SK-N-SH (cell line): ENCODE data around the gene ANK3. TPM values are rescaled to one million over a fixed set of nuclear protein-coding genes. Genes with fewer than 3 reads are reported as not detected.
"Not testable (repeated sequence)": the region's sequence is repeated elsewhere in the genome, so short reads cannot be mapped to it uniquely, and the experiment has no call there.

Source experiments
- CTCF ChIA-PET: fragments of 300-600, 350-600 bp; formaldehyde crosslinking; extraction: SDS; loops from one replicate; lab custom pipeline; 2021; lab: Yijun Ruan, JAX
- POLR2A ChIA-PET: fragments of 350-600 bp; sonication (Branson Sonifier 250); formaldehyde crosslinking; extraction: SDS; loops from one replicate; lab custom pipeline; 2020; ENCODE audit warnings: antibody characterized with exemption, inconsistent platforms; lab: Yijun Ruan, JAX
- DNase-seq: peaks from one replicate; pipeline ENCODE4 v3.0.0; 2012
- H2AFZ ChIP-seq: fragments of 200-600 bp; sonication (generic); 2 replicates; pipeline ENCODE4 v1.8.1; 2016; ENCODE audit warnings: antibody characterized with exemption, mild to moderate bottlenecking, low read depth
- H3F3A ChIP-seq: fragments of 200-600 bp; sonication (generic); replicated peaks from 2 replicates; pipeline ENCODE3; 2016; ENCODE audit warnings: antibody characterized with exemption, mild to moderate bottlenecking; ENCODE audit not compliant: insufficient read depth
- H3K27ac ChIP-seq, 2 experiments: fragments of 200-500 bp in 1 of 2; fragments of 200-600 bp in 1 of 2; sonication (Bioruptor generic) in 1 of 2; sonication (generic), shearing (Covaris generic) in 1 of 2; 2 replicates each; pipeline versions ENCODE4 v1.5.1 to v1.6.1; 2014 to 2016; ENCODE audit warnings: low read depth in 2 of 2, inconsistent platforms in 1 of 2, low read length in 1 of 2, mild to moderate bottlenecking in 1 of 2, mixed read lengths in 1 of 2
- H3K27me3 ChIP-seq: fragments of 200-600 bp; sonication (generic), shearing (Covaris generic); 2 replicates; pipeline ENCODE4 v1.6.1; 2016; ENCODE audit warnings: mixed run types; ENCODE audit not compliant: insufficient read depth
- H3K36me3 ChIP-seq, 2 experiments: fragments of 200-500 bp in 1 of 2; fragments of 200-600 bp in 1 of 2; sonication (Bioruptor generic) in 1 of 2; sonication (generic) in 1 of 2; replicated peaks in 1 of 2; 2 replicates each; pipeline versions ENCODE3 to v1.5.1; 2014 to 2016; ENCODE audit warnings: low read length in 1 of 2, mild to moderate bottlenecking in 1 of 2; ENCODE audit not compliant: insufficient read depth in 2 of 2, control insufficient read depth in 1 of 2
- H3K4me1 ChIP-seq, 2 experiments: fragments of 200-500 bp in 1 of 2; fragments of 200-600 bp in 1 of 2; sonication (Bioruptor generic) in 1 of 2; sonication (generic), shearing (Covaris generic) in 1 of 2; 2 replicates each; pipeline versions ENCODE4 v1.5.1 to v1.6.1; 2014 to 2016; ENCODE audit warnings: low read depth in 1 of 2, low read length in 1 of 2, mixed run types in 1 of 2; ENCODE audit not compliant: insufficient read depth in 2 of 2, control insufficient read depth in 1 of 2
- H3K4me2 ChIP-seq: fragments of 200-600 bp; sonication (generic), shearing (Covaris generic); 2 replicates; pipeline ENCODE4 v1.6.1; 2017; ENCODE audit warnings: mixed run types
- H3K4me3 ChIP-seq, 2 experiments: fragments of 200-500 bp in 1 of 2; fragments of 200-600 bp in 1 of 2; sonication (Bioruptor generic) in 1 of 2; sonication (generic), shearing (Covaris generic) in 1 of 2; 2 replicates each; pipeline versions ENCODE4 v1.5.1 to v1.8.1; 2014 to 2016; ENCODE audit warnings: low read depth in 2 of 2, inconsistent platforms in 1 of 2, low read length in 1 of 2, mild to moderate bottlenecking in 1 of 2, mixed read lengths in 1 of 2, moderate library complexity in 1 of 2
- H3K79me2 ChIP-seq: fragments of 200-600 bp; sonication (generic); 2 replicates; pipeline ENCODE4 v1.8.1; 2017; ENCODE audit warnings: mild to moderate bottlenecking; ENCODE audit not compliant: insufficient read depth
- H3K9ac ChIP-seq: fragments of 200-600 bp; sonication (generic); 2 replicates; pipeline ENCODE4 v1.6.1; 2017; ENCODE audit warnings: mixed run types
- H3K9me2 ChIP-seq: fragments of 200-600 bp; sonication (generic); 2 replicates; pipeline ENCODE4 v1.6.1; 2017; ENCODE audit warnings: mixed run types
- H3K9me3 ChIP-seq: fragments of 200-600 bp; sonication (generic); 2 replicates; pipeline ENCODE4 v1.6.1; 2017; ENCODE audit warnings: mixed run types, mild to moderate bottlenecking, moderate library complexity
- H4K20me1 ChIP-seq: fragments of 200-600 bp; sonication (generic); 2 replicates; pipeline ENCODE4 v1.6.1; 2017; ENCODE audit warnings: mild to moderate bottlenecking, mixed run types; ENCODE audit not compliant: insufficient read depth
- CHD2 ChIP-seq: fragments of 150-350 bp; IDR thresholded peaks from 2 replicates; pipeline ENCODE4 v1.6.1; 2018; ENCODE audit warnings: low read length; ENCODE audit not compliant: partially characterized antibody
- ELF1 ChIP-seq: IDR thresholded peaks from 2 replicates; pipeline ENCODE4 v1.4.0; 2012
- MXI1 ChIP-seq: IDR thresholded peaks from 2 replicates; pipeline ENCODE4 v1.6.1; 2012; ENCODE audit warnings: mild to moderate bottlenecking, low read depth, low read length, improper control_type of control experiment
- RAD21 ChIP-seq: IDR thresholded peaks from 2 replicates; pipeline ENCODE4 v1.6.1; 2012; ENCODE audit warnings: mild to moderate bottlenecking, low read length
- RCOR1 ChIP-seq: fragments of 150-350 bp; IDR thresholded peaks from 2 replicates; pipeline ENCODE4 v1.6.1; 2017; ENCODE audit warnings: antibody characterized with exemption, low read length
- RXRA ChIP-seq: IDR thresholded peaks from 2 replicates; pipeline ENCODE4 v1.4.0; 2012; ENCODE audit warnings: low read depth, mild to moderate bottlenecking, borderline replicate concordance
- SIN3A ChIP-seq: IDR thresholded peaks from 2 replicates; pipeline ENCODE4 v1.6.1; 2012; ENCODE audit warnings: low read depth, mild to moderate bottlenecking, low read length, moderate library complexity, borderline replicate concordance
- TAF1 ChIP-seq: IDR thresholded peaks from 2 replicates; pipeline ENCODE4 v1.6.1; 2012; ENCODE audit warnings: low read depth, mild to moderate bottlenecking, low read length, moderate library complexity, borderline replicate concordance
- TCF12 ChIP-seq: IDR thresholded peaks from 2 replicates; pipeline ENCODE4 v1.4.0; 2012
- TEAD4 ChIP-seq: IDR thresholded peaks from 2 replicates; pipeline ENCODE4 v1.4.0; 2012; ENCODE audit warnings: mild to moderate bottlenecking, borderline replicate concordance; ENCODE audit not compliant: insufficient read depth
- USF2 ChIP-seq: fragments of 150-350 bp; IDR thresholded peaks from 2 replicates; pipeline ENCODE4 v1.6.1; 2017; ENCODE audit warnings: antibody characterized with exemption, low read length, low read depth, borderline replicate concordance
- WGBS: methylation state at CpG from one replicate; pipeline ENCODE4 v1.1.6; 2017; ENCODE audit warnings: low lambda C conversion rate; 5-methylcytosine and 5-hydroxymethylcytosine counted together
- polyA plus RNA-seq, 3 experiments: library from polyadenylated mRNA; depleted of rRNA; stranded (reverse); fragments of >200 nt; gene quantifications; 2 replicates each; pipeline ENCODE4 v1.2.3, GENCODE V29; 2012
- TF ChIP-seq, protein P1 (sequence below): IDR thresholded peaks from 2 replicates; pipeline ENCODE4 v1.4.0; 2012; ENCODE audit warnings: low read depth, borderline replicate concordance
- TF ChIP-seq, protein P2 (sequence below): fragments of 150-350 bp; IDR thresholded peaks from 2 replicates; pipeline ENCODE4 v1.6.1; 2016; ENCODE audit warnings: mild to moderate bottlenecking, low read depth, low read length
- TF ChIP-seq, protein P3 (sequence below): IDR thresholded peaks from 2 replicates; pipeline ENCODE4 v1.4.0; 2012; ENCODE audit warnings: low read depth
- TF ChIP-seq, protein P4 (sequence below): fragments of 200-600 bp; sonication (generic); IDR thresholded peaks from 2 replicates; pipeline ENCODE4 v1.6.1; 2017; ENCODE audit warnings: antibody characterized with exemption, mild to moderate bottlenecking, moderate library complexity

ANK3 gene
- polyA plus RNA-seq, 1 of the 3 experiments (the other 2 are of a cell fraction), result 10.0 TPM

DNA sequence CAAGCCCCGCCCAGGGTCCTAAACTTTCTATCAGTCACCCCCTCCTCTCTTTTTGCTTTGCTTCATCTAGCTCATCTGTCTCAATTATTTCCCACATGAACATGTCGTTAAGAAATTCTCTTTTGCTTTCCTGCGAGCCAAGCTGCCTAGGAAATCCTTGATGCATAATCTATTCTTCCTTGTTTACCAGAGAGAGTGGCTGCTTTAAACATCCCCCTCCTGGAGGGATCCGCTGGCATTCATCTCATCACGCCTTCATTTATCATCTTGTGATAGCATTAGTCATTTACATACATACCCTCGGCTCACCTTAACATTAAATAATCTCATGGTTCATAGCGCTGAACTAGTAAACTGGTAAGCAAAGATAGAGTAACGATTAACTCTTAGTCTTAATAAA lies 96.7 kb downstream of the ANK3 start (continued):
- TF ChIP-seq MXI1, result no peak

GRCh38 chr10:60292536-60292935 lies 97.1 kb downstream of the ANK3 start:
- peaks cover 22 to 31% of the 10 kb centered on the region in 2 experiments for H3K4me1 ChIP-seq
- H4K20me1 ChIP-seq, H3K4me2 ChIP-seq, H3K79me2 ChIP-seq, H2AFZ ChIP-seq, H3K4me3 ChIP-seq, H3K27me3 ChIP-seq, CTCF ChIA-PET, H3K9me3 ChIP-seq, H3K9ac ChIP-seq, H3K9me2 ChIP-seq, DNase-seq, POLR2A ChIA-PET, H3K36me3 ChIP-seq: not testable (repeated sequence)
- H3K27ac ChIP-seq, result peak overlapping the region in 1 of 2 experiments; percentile 65; a peak in 3 of 4 replicates
- WGBS, result 87% methylated on average over 6 of the region's 6 CpGs
- H3F3A ChIP-seq, result peaks cover 17% of the 10 kb centered on the region

DNA sequence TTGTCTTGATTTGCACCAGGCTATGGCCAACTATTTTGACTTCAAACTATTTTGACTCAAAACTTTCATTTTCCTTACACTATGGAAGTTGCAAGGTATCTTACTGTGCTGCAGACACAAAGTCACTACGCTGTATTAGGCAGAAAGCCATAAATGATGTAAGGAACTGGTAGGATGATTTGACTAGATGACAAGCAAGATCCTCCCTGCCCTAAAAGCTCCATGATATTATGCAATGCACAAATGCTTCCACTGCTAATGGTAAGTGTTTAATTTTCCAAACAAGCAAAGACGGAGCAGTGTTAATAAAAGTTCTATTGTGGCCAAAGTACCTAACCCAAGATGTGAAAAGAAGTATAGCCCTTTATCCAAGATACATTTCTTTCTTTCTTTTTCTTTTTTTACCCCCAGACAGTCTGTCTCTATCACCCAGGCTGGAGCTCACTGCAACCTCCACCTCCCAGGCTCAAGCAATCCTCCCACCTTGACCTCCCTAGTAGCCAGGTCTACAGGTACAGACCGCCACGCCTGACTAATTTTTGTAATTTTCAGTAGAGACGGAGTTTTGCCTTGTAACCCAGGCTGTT lies 98.2 kb downstream of the ANK3 start:
- no peak for DNase-seq
- ChIA-PET CTCF (interaction anchor here (0.8 kb wide), 1 partner anchor 15 kb away, joined by 3 read pairs; no protein-coding TSS in a partner anchor), POLR2A (no interaction called here)
- 93% methylated on average over 5 of the region's 5 CpGs for WGBS
- no peak for TF ChIP-seq TCF12
- no peaks in the 10 kb centered on the region for H3K36me3 ChIP-seq
- no peaks in the 10 kb centered on the region for H3K9me3 ChIP-seq
- no peaks in the 10 kb centered on the region for H3K27me3 ChIP-seq
- no peak overlapping the region for H3K4me3 ChIP-seq
- H3F3A ChIP-seq, result peaks cover 17% of the 10 kb centered on the region
- peaks cover 22 to 31% of the 10 kb centered on the region in 2 experiments for H3K4me1 ChIP-seq
- peak overlapping the region in 1 of 2 experiments; percentile 65; a peak in 1 of 4 replicates for H3K27ac ChIP-seq
- H4K20me1 ChIP-seq, result no peaks in the 10 kb centered on the region
- H3K9ac ChIP-seq, result no peak overlapping the region
- no peak overlapping the region for H3K4me2 ChIP-seq
- no peaks in the 10 kb centered on the region for H3K79me2 ChIP-seq
- H3K9me2 ChIP-seq, result no peaks in the 10 kb centered on the region
- H2AFZ ChIP-seq, result peak overlapping the region; percentile 32; the same call in 1 of the 2 replicates

GRCh38 chr10:60290558-60290957 lies 99.1 kb downstream of the ANK3 start:
- POLR2A ChIA-PET, result no interaction called here
- Histone ChIP-seq H3F3A (peaks cover 17% of the 10 kb centered on the region), H3K9me3 (no peaks in the 10 kb centered on the region), H3K36me3 (no peaks in the 10 kb centered on the region), H3K9me2 (no peaks in the 10 kb centered on the region), H3K27me3 (no peaks in the 10 kb centered on the region), H2AFZ (no peak overlapping the region), H4K20me1 (no peaks in the 10 kb centered on the region), H3K9ac (no peak overlapping the region), H3K4me3 (no peak overlapping the region), H3K27ac (peak overlapping the region; percentile 65; a peak in 3 of 4 replicates), H3K79me2 (no peaks in the 10 kb centered on the region), H3K4me1 (peaks cover 22 to 31% of the 10 kb centered on the region in 2 experiments), H3K4me2 (0 out of 2 replicates have a peak overlapping the region, but pooled peaks have one; percentile 14)
- CTCF ChIA-PET, result interaction anchor here (0.5 to 1.4 kb wide), 4 partner anchors 81 to 159 kb away, joined by 3 to 4 read pairs (median 3); no protein-coding TSS in a partner anchor
- peak; percentile 46 for DNase-seq
- TF ChIP-seq, protein P1, sequence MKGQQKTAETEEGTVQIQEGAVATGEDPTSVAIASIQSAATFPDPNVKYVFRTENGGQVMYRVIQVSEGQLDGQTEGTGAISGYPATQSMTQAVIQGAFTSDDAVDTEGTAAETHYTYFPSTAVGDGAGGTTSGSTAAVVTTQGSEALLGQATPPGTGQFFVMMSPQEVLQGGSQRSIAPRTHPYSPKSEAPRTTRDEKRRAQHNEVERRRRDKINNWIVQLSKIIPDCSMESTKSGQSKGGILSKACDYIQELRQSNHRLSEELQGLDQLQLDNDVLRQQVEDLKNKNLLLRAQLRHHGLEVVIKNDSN, result no peak
- no peak for TF ChIP-seq USF2
- TF ChIP-seq, protein P2, sequence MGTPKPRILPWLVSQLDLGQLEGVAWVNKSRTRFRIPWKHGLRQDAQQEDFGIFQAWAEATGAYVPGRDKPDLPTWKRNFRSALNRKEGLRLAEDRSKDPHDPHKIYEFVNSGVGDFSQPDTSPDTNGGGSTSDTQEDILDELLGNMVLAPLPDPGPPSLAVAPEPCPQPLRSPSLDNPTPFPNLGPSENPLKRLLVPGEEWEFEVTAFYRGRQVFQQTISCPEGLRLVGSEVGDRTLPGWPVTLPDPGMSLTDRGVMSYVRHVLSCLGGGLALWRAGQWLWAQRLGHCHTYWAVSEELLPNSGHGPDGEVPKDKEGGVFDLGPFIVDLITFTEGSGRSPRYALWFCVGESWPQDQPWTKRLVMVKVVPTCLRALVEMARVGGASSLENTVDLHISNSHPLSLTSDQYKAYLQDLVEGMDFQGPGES, result no peak
- TF ChIP-seq RXRA, result no peak
- peak; percentile 63; the same call in 1 of the 2 replicates for TF ChIP-seq RCOR1
- TF ChIP-seq SIN3A, result no peak
- TF ChIP-seq, protein P3, sequence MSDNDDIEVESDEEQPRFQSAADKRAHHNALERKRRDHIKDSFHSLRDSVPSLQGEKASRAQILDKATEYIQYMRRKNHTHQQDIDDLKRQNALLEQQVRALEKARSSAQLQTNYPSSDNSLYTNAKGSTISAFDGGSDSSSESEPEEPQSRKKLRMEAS, result no peak
- no peak for TF ChIP-seq RAD21
- TF ChIP-seq TEAD4, result no peak
- TF ChIP-seq TAF1, result no peak
- TF ChIP-seq ELF1, result no peak
- TF ChIP-seq CHD2, result peak; percentile 32
- TF ChIP-seq, protein P4, sequence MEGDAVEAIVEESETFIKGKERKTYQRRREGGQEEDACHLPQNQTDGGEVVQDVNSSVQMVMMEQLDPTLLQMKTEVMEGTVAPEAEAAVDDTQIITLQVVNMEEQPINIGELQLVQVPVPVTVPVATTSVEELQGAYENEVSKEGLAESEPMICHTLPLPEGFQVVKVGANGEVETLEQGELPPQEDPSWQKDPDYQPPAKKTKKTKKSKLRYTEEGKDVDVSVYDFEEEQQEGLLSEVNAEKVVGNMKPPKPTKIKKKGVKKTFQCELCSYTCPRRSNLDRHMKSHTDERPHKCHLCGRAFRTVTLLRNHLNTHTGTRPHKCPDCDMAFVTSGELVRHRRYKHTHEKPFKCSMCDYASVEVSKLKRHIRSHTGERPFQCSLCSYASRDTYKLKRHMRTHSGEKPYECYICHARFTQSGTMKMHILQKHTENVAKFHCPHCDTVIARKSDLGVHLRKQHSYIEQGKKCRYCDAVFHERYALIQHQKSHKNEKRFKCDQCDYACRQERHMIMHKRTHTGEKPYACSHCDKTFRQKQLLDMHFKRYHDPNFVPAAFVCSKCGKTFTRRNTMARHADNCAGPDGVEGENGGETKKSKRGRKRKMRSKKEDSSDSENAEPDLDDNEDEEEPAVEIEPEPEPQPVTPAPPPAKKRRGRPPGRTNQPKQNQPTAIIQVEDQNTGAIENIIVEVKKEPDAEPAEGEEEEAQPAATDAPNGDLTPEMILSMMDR, result peak; percentile 8; the same call in 1 of the 2 replicates
